Endothelial cell of umbilical vein (primary cell): ENCODE data around the gene LMNB1.

Experiments used
- CTCF ChIP-seq, 2 donors: IDR thresholded peaks; 1 replicate in 1 of 2; 2 replicates in 1 of 2; pipeline ENCODE4 v1.5.1; 2011; ENCODE audit warnings: low read length in 2 of 2, mild to moderate bottlenecking in 2 of 2, moderate library complexity in 2 of 2, control low read depth in 1 of 2, inconsistent platforms in 1 of 2, low read depth in 1 of 2; ENCODE audit not compliant: insufficient read depth in 1 of 2; ENCODE audit errors: extremely low read depth in 1 of 2
- EZH2 ChIP-seq: IDR thresholded peaks from 2 replicates; pipeline ENCODE4 v1.6.1; 2012; ENCODE audit warnings: borderline replicate concordance, low read depth, mild to moderate bottlenecking, moderate library complexity, low read length, inconsistent platforms; ENCODE audit not compliant: severe bottlenecking
- FOS ChIP-seq: IDR thresholded peaks from 2 replicates; pipeline ENCODE4 v1.6.1; 2011; ENCODE audit warnings: mild to moderate bottlenecking, low read length, moderate library complexity, borderline replicate concordance; ENCODE audit not compliant: insufficient read depth
- GATA2 ChIP-seq: IDR thresholded peaks from 2 replicates; pipeline ENCODE4 v1.7.0; 2011; ENCODE audit warnings: low read depth, mild to moderate bottlenecking, moderate library complexity, mixed read lengths, low read length; ENCODE audit not compliant: insufficient read length, insufficient read depth
- JUN ChIP-seq: IDR thresholded peaks from 2 replicates; pipeline ENCODE4 v1.6.1; 2011; ENCODE audit warnings: borderline replicate concordance, low read depth; ENCODE audit not compliant: insufficient read length, insufficient read depth
- MYC ChIP-seq: IDR thresholded peaks from one replicate; pipeline ENCODE4 v1.6.1; 2011; ENCODE audit warnings: mild to moderate bottlenecking, low read depth, low read length
- POLR2A ChIP-seq: IDR thresholded peaks from 2 replicates; pipeline ENCODE4 v1.6.1; 2012; ENCODE audit warnings: low read depth, mild to moderate bottlenecking, control low read depth, low read length

DNA sequence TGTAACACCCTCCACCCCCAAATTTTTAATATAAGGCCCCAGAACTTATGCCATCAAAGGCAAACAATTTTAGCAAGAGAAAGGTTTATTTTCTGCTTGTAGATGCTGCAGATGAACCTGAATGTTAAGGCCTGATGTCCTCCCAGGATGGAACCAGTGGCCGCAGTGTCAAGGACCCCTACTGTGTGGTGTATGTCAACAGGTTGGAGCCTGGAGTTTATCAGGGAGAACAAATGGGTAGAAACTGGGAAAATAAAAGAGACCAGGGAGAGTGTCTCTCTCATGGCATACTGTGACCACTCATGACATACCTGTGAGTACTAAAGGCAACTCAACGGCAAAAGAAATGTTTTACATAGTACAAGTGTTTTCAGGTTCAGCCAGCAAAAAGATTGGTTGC is 34.5 kb upstream of the LMNB1 start:
- TF ChIP-seq CTCF (IDR thresholded peaks at IDR 0.05; ENCODE audit: extremely low read depth in 1 of 2, insufficient read depth in 1 of 2, low read depth in 1 of 2, low read length in 2 of 2) (no peak), JUN (no peak), MYC (no peak), POLR2A (no peak), GATA2 (no peak), EZH2 (no peak), FOS (no peak)
